DND-41 (cell line): ENCODE results near the gene KDM5A.

Experiments
- ATAC-seq: fragments of 200-7000 bp; cut with Tn5 transposase; 3 replicates; pipeline ENCODE4 v1.9.1; 2021; ENCODE audit warnings: low read depth; ENCODE audit not compliant: insufficient read depth
- DNase-seq: peaks from one replicate; pipeline ENCODE4 v3.0.0-alpha.2; 2020
- H2AFZ ChIP-seq: 2 replicates; pipeline ENCODE4 v1.6.0; 2012; ENCODE audit warnings: low read depth, low read length
- H3K27ac ChIP-seq: 2 replicates; pipeline ENCODE4 v1.5.1; 2012; ENCODE audit warnings: low read length, inconsistent platforms
- H3K27me3 ChIP-seq: fragments of 200-600 bp; sonication (generic); 2 replicates; pipeline ENCODE4 v1.6.0; 2012; ENCODE audit warnings: low read length, mild to moderate bottlenecking, inconsistent platforms; ENCODE audit not compliant: insufficient read depth, poor library complexity
- H3K36me3 ChIP-seq: 2 replicates; pipeline ENCODE4 v1.5.1; 2012; ENCODE audit warnings: low read length, inconsistent platforms; ENCODE audit not compliant: insufficient read depth
- H3K4me1 ChIP-seq: 2 replicates; pipeline ENCODE4 v1.5.1; 2012; ENCODE audit warnings: mild to moderate bottlenecking, low read length; ENCODE audit not compliant: insufficient read depth
- H3K4me2 ChIP-seq: 2 replicates; pipeline ENCODE4 v1.6.0; 2012; ENCODE audit warnings: mild to moderate bottlenecking, moderate library complexity, low read length, inconsistent platforms; ENCODE audit not compliant: insufficient read depth
- H3K4me3 ChIP-seq, 2 experiments: fragments of 200-600 bp in 1 of 2; shearing (Covaris generic) in 1 of 2; 2 replicates each; pipeline ENCODE4 v1.5.1; 2012 to 2016; ENCODE audit warnings: inconsistent platforms in 2 of 2, low read length in 2 of 2, mild to moderate bottlenecking in 2 of 2, low read depth in 1 of 2, moderate library complexity in 1 of 2
- H3K79me2 ChIP-seq: 2 replicates; pipeline ENCODE4 v1.6.0; 2012; ENCODE audit warnings: low read length, inconsistent platforms; ENCODE audit not compliant: insufficient read depth
- H3K9ac ChIP-seq: 2 replicates; pipeline ENCODE4 v1.6.0; 2012; ENCODE audit warnings: low read depth, mild to moderate bottlenecking, inconsistent platforms, low read length, moderate library complexity
- H3K9me3 ChIP-seq: 2 replicates; pipeline ENCODE4 v1.5.1; 2012; ENCODE audit warnings: low read length, moderate library complexity, mild to moderate bottlenecking, inconsistent platforms; ENCODE audit not compliant: insufficient read depth, severe bottlenecking
- H4K20me1 ChIP-seq: 2 replicates; pipeline ENCODE4 v1.6.0; 2012; ENCODE audit warnings: low read length; ENCODE audit not compliant: insufficient read depth
- EZH2 ChIP-seq: IDR thresholded peaks from 3 replicates; pipeline ENCODE4 v1.6.1; 2012; ENCODE audit warnings: borderline replicate concordance, low read depth, mild to moderate bottlenecking, moderate library complexity, low read length, inconsistent platforms; ENCODE audit not compliant: severe bottlenecking
- TF ChIP-seq, protein P1 (sequence below): IDR thresholded peaks from 2 replicates; pipeline ENCODE4 v1.5.1; 2012; ENCODE audit warnings: borderline replicate concordance, low read length, moderate library complexity, mild to moderate bottlenecking; ENCODE audit not compliant: poor library complexity, severe bottlenecking; ENCODE audit errors: extremely low read depth

KDM5A gene

DNA sequence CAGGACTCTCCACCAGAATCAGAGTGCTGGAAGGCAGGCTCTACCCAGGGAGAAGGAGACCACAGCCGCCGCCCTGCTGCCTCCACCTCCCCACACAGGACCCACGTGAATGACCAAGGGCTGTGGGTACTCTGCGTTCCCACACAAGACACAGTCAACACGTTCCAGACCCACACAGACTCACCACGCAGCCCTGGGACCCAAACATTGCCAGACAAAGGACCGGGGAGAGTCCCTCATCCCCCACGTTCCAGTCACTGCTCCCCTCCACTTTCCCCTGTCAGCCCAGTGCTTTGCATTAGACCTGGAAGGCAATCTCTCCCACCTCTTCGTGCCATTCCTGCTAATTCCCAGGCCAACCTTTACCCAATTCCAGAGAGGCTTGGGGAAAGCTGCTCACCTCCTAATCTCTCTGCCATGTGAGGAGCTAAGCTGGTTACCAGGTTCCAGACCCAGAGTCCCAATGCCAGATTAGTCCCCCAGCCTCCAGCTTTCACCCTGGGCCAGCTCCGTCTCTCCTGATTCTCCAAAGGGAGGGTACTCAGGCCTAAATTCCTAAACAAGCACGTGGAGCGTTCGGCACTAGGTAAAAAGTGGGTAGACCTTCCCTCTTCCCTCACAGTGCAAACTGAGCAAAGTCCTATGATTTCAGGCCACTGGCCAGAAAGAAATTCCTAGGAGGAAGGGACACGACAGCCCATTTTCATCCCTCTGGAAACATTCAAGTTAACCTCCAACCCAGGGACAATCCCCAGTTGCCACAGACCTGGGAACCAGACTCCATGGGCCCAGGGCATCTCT, 131.4 kb downstream of the KDM5A start:
- no peak for ATAC-seq
- H3K27ac ChIP-seq: no peak overlapping the region
- TF ChIP-seq EZH2: no peak
- TF ChIP-seq, protein P1, sequence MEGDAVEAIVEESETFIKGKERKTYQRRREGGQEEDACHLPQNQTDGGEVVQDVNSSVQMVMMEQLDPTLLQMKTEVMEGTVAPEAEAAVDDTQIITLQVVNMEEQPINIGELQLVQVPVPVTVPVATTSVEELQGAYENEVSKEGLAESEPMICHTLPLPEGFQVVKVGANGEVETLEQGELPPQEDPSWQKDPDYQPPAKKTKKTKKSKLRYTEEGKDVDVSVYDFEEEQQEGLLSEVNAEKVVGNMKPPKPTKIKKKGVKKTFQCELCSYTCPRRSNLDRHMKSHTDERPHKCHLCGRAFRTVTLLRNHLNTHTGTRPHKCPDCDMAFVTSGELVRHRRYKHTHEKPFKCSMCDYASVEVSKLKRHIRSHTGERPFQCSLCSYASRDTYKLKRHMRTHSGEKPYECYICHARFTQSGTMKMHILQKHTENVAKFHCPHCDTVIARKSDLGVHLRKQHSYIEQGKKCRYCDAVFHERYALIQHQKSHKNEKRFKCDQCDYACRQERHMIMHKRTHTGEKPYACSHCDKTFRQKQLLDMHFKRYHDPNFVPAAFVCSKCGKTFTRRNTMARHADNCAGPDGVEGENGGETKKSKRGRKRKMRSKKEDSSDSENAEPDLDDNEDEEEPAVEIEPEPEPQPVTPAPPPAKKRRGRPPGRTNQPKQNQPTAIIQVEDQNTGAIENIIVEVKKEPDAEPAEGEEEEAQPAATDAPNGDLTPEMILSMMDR: no peak
- no peaks in the 10 kb centered on the region for H3K9me3 ChIP-seq
- no peak overlapping the region for H3K4me3 ChIP-seq
- no peaks in the 10 kb centered on the region for H4K20me1 ChIP-seq
- peaks cover 7% of the 10 kb centered on the region for H3K27me3 ChIP-seq
- H2AFZ ChIP-seq: no peak overlapping the region
- H3K9ac ChIP-seq: no peak overlapping the region
- no peaks in the 10 kb centered on the region for H3K4me1 ChIP-seq
- no peak overlapping the region for H3K4me2 ChIP-seq
- no peaks in the 10 kb centered on the region for H3K79me2 ChIP-seq
- no peak for DNase-seq
- H3K36me3 ChIP-seq: no peaks in the 10 kb centered on the region

DNA sequence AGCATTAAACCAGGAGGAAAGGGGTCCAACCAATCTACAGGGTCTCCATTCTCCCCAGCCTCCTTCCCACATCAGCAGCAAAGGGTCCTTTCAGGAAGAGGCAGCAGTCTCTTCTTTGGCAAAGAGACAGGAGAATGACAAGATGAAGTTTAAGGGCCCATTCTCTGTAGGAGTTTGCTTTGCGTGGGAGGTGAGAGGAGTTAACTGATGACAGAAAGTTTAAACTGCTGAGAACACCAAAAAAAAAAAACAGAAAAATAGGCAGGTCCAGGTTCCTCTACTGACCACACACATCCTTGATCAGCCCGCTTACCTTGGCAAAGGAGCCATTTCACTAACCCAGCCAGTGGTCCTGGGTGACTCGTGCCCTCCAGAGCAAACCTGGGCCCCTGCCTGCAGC, 132.2 kb downstream of the KDM5A start:
- no peaks in the 10 kb centered on the region for H3K9me3 ChIP-seq
- no peak for ATAC-seq
- no peak overlapping the region for H3K27ac ChIP-seq
- peaks cover 7% of the 10 kb centered on the region for H3K27me3 ChIP-seq
- H3K4me1 ChIP-seq: no peaks in the 10 kb centered on the region
- no peaks in the 10 kb centered on the region for H4K20me1 ChIP-seq
- no peak overlapping the region for H2AFZ ChIP-seq
- no peak overlapping the region for H3K4me2 ChIP-seq
- no peak overlapping the region for H3K9ac ChIP-seq
- TF ChIP-seq, protein P1: no peak
- no peak for TF ChIP-seq EZH2
- no peaks in the 10 kb centered on the region for H3K79me2 ChIP-seq
- H3K4me3 ChIP-seq: no peak overlapping the region
- DNase-seq: no peak
- H3K36me3 ChIP-seq: no peaks in the 10 kb centered on the region

DNA sequence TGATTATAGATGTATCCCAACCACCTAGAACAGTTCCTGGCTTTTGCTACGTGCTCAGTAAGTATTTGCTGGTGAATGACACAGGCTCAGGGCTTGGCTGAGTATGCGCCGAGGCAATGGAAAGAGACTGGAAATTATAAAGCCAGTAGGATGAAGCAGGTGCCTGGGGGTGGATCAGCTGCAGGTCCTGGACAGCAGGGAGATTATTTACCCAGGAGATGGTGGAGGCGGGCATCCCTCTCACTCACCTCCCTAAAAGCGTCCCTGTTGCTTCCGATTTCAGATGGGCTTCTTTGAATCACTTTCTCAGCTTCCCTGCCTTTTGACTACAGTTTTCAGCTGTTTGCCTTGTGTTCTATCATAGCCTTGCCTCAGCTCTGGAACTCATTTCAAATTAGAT, 132.9 kb downstream of the KDM5A start:
- H3K27ac ChIP-seq: no peak overlapping the region
- H3K36me3 ChIP-seq: no peaks in the 10 kb centered on the region
- no peak for TF ChIP-seq EZH2
- TF ChIP-seq, protein P1: no peak
- H3K9me3 ChIP-seq: no peaks in the 10 kb centered on the region
- no peak overlapping the region for H3K4me2 ChIP-seq
- DNase-seq (no peak), ATAC-seq (no peak)
- H4K20me1 ChIP-seq: no peaks in the 10 kb centered on the region
- no peak overlapping the region for H3K9ac ChIP-seq
- no peak overlapping the region for H2AFZ ChIP-seq
- H3K27me3 ChIP-seq: peaks cover 7% of the 10 kb centered on the region
- no peak overlapping the region for H3K4me3 ChIP-seq
- H3K79me2 ChIP-seq: no peaks in the 10 kb centered on the region
- H3K4me1 ChIP-seq: no peaks in the 10 kb centered on the region

DNA sequence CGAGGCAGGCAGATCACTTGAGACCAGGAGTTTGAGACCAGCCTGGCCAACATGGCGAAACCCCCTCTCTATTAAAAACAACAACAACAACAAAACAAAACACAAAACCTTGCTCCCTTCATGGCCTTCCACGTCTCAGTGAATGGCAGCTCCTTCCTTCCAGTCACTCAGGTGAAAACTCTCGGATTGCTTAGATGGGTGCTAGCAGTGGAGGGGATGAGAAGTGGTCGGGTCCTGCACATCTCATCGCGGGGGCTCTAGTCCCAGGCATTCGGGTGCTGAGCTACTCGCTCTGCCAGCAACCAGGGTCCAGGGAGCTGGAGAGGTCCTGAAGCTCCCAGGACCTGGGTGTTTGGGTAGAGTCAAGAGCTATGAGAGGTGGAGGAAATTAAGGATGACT, 134.2 kb downstream of the KDM5A start:
- no peaks in the 10 kb centered on the region for H3K9me3 ChIP-seq
- no peak overlapping the region for H2AFZ ChIP-seq
- H3K79me2 ChIP-seq: no peaks in the 10 kb centered on the region
- H3K9ac ChIP-seq: no peak overlapping the region
- TF ChIP-seq, protein P1: no peak
- TF ChIP-seq EZH2: no peak
- no peak overlapping the region for H3K27ac ChIP-seq
- H3K4me1 ChIP-seq: no peaks in the 10 kb centered on the region
- no peaks in the 10 kb centered on the region for H4K20me1 ChIP-seq
- no peak overlapping the region for H3K4me2 ChIP-seq
- H3K36me3 ChIP-seq: no peaks in the 10 kb centered on the region
- no peak for ATAC-seq
- no peak for DNase-seq
- no peak overlapping the region for H3K4me3 ChIP-seq
- H3K27me3 ChIP-seq: peaks cover 7% of the 10 kb centered on the region
